DND-41 (cell line): ENCODE measurements around the gene MCCD1.
"Not testable (repeated sequence)": the region's sequence is repeated elsewhere in the genome, so short reads cannot be mapped to it uniquely, and the experiment has no call there.

Experiments used
- ATAC-seq: fragments of 200-7000 bp; cut with Tn5 transposase; 3 replicates; pipeline ENCODE4 v1.9.1; 2021; ENCODE audit warnings: low read depth; ENCODE audit not compliant: insufficient read depth
- DNase-seq: peaks from one replicate; pipeline ENCODE4 v3.0.0-alpha.2; 2020
- H2AFZ ChIP-seq: 2 replicates; pipeline ENCODE4 v1.6.0; 2012; ENCODE audit warnings: low read depth, low read length
- H3K27ac ChIP-seq: 2 replicates; pipeline ENCODE4 v1.5.1; 2012; ENCODE audit warnings: low read length, inconsistent platforms
- H3K27me3 ChIP-seq: fragments of 200-600 bp; sonication (generic); 2 replicates; pipeline ENCODE4 v1.6.0; 2012; ENCODE audit warnings: low read length, mild to moderate bottlenecking, inconsistent platforms; ENCODE audit not compliant: insufficient read depth, poor library complexity
- H3K36me3 ChIP-seq: 2 replicates; pipeline ENCODE4 v1.5.1; 2012; ENCODE audit warnings: low read length, inconsistent platforms; ENCODE audit not compliant: insufficient read depth
- H3K4me1 ChIP-seq: 2 replicates; pipeline ENCODE4 v1.5.1; 2012; ENCODE audit warnings: mild to moderate bottlenecking, low read length; ENCODE audit not compliant: insufficient read depth
- H3K4me2 ChIP-seq: 2 replicates; pipeline ENCODE4 v1.6.0; 2012; ENCODE audit warnings: mild to moderate bottlenecking, moderate library complexity, low read length, inconsistent platforms; ENCODE audit not compliant: insufficient read depth
- H3K4me3 ChIP-seq, 2 experiments: fragments of 200-600 bp in 1 of 2; shearing (Covaris generic) in 1 of 2; 2 replicates each; pipeline ENCODE4 v1.5.1; 2012 to 2016; ENCODE audit warnings: inconsistent platforms in 2 of 2, low read length in 2 of 2, mild to moderate bottlenecking in 2 of 2, low read depth in 1 of 2, moderate library complexity in 1 of 2
- H3K79me2 ChIP-seq: 2 replicates; pipeline ENCODE4 v1.6.0; 2012; ENCODE audit warnings: low read length, inconsistent platforms; ENCODE audit not compliant: insufficient read depth
- H3K9ac ChIP-seq: 2 replicates; pipeline ENCODE4 v1.6.0; 2012; ENCODE audit warnings: low read depth, mild to moderate bottlenecking, inconsistent platforms, low read length, moderate library complexity
- H3K9me3 ChIP-seq: 2 replicates; pipeline ENCODE4 v1.5.1; 2012; ENCODE audit warnings: low read length, moderate library complexity, mild to moderate bottlenecking, inconsistent platforms; ENCODE audit not compliant: insufficient read depth, severe bottlenecking
- H4K20me1 ChIP-seq: 2 replicates; pipeline ENCODE4 v1.6.0; 2012; ENCODE audit warnings: low read length; ENCODE audit not compliant: insufficient read depth
- EZH2 ChIP-seq: IDR thresholded peaks from 3 replicates; pipeline ENCODE4 v1.6.1; 2012; ENCODE audit warnings: borderline replicate concordance, low read depth, mild to moderate bottlenecking, moderate library complexity, low read length, inconsistent platforms; ENCODE audit not compliant: severe bottlenecking
- TF ChIP-seq, protein P1 (sequence below): IDR thresholded peaks from 2 replicates; pipeline ENCODE4 v1.5.1; 2012; ENCODE audit warnings: borderline replicate concordance, low read length, moderate library complexity, mild to moderate bottlenecking; ENCODE audit not compliant: poor library complexity, severe bottlenecking; ENCODE audit errors: extremely low read depth

The MCCD1 gene

GRCh38 chr6:31495580-31495979 is 33.2 kb upstream of the MCCD1 start:
- ATAC-seq: no peak

DNA sequence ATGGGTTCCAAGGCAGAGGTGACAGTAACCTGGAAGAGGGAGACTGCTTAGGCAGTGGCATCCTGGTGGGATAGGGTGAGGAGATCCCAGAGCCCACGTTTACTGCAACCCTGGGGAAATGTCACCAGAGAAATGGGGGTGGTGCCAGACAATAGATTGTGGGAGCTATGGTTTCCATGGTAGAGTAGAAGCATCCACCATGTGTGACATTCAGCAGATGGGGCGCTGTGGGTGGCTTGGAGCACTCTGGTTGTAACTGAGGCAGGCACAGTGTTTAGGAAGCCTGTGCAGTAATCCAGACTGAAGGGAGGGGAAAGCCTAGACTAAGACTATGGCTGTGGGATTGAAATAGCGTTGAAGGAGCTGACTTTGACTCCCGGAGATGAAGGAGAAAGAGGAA is 31.9 kb upstream of the MCCD1 start:
- not testable (repeated sequence) for H3K27me3 ChIP-seq, H2AFZ ChIP-seq, H3K36me3 ChIP-seq, H3K9me3 ChIP-seq, ATAC-seq, DNase-seq
- peak overlapping the region in 1 of 2 experiments; percentile 76; a peak in 2 of 4 replicates for H3K4me3 ChIP-seq
- H3K9ac ChIP-seq: peak overlapping the region; percentile 56
- H3K4me2 ChIP-seq: peak overlapping the region; percentile 94
- H3K4me1 ChIP-seq: peaks cover 64% of the 10 kb centered on the region
- peaks cover 31% of the 10 kb centered on the region for H4K20me1 ChIP-seq
- peaks cover 89% of the 10 kb centered on the region for H3K79me2 ChIP-seq
- peak overlapping the region; percentile 53; the same call in 1 of the 2 replicates for H3K27ac ChIP-seq

More at GRCh38 chr6:31495580-31495979, 33.2 kb upstream of the MCCD1 start:
- peak overlapping the region; percentile 89 for H3K9ac ChIP-seq
- peak overlapping the region; percentile 94 for H3K4me2 ChIP-seq
- DNase-seq: no peak
- no peaks in the 10 kb centered on the region for H3K27me3 ChIP-seq
- peaks cover 74% of the 10 kb centered on the region for H3K4me1 ChIP-seq
- peak overlapping the region; percentile 97; the same call in 1 of the 2 replicates for H2AFZ ChIP-seq
- H3K9me3 ChIP-seq: no peaks in the 10 kb centered on the region
- H3K79me2 ChIP-seq: peaks cover 86% of the 10 kb centered on the region
- H3K27ac ChIP-seq: peak overlapping the region; percentile 88
- H4K20me1 ChIP-seq: peaks cover 25% of the 10 kb centered on the region
- H3K4me3 ChIP-seq: peak overlapping the region; percentile 66 to 88; a peak in 3 of 4 replicates
- no peaks in the 10 kb centered on the region; the same call in 1 of the 2 replicates for H3K36me3 ChIP-seq
- TF ChIP-seq, protein P1, sequence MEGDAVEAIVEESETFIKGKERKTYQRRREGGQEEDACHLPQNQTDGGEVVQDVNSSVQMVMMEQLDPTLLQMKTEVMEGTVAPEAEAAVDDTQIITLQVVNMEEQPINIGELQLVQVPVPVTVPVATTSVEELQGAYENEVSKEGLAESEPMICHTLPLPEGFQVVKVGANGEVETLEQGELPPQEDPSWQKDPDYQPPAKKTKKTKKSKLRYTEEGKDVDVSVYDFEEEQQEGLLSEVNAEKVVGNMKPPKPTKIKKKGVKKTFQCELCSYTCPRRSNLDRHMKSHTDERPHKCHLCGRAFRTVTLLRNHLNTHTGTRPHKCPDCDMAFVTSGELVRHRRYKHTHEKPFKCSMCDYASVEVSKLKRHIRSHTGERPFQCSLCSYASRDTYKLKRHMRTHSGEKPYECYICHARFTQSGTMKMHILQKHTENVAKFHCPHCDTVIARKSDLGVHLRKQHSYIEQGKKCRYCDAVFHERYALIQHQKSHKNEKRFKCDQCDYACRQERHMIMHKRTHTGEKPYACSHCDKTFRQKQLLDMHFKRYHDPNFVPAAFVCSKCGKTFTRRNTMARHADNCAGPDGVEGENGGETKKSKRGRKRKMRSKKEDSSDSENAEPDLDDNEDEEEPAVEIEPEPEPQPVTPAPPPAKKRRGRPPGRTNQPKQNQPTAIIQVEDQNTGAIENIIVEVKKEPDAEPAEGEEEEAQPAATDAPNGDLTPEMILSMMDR: no peak
- no peak for TF ChIP-seq EZH2

DNA sequence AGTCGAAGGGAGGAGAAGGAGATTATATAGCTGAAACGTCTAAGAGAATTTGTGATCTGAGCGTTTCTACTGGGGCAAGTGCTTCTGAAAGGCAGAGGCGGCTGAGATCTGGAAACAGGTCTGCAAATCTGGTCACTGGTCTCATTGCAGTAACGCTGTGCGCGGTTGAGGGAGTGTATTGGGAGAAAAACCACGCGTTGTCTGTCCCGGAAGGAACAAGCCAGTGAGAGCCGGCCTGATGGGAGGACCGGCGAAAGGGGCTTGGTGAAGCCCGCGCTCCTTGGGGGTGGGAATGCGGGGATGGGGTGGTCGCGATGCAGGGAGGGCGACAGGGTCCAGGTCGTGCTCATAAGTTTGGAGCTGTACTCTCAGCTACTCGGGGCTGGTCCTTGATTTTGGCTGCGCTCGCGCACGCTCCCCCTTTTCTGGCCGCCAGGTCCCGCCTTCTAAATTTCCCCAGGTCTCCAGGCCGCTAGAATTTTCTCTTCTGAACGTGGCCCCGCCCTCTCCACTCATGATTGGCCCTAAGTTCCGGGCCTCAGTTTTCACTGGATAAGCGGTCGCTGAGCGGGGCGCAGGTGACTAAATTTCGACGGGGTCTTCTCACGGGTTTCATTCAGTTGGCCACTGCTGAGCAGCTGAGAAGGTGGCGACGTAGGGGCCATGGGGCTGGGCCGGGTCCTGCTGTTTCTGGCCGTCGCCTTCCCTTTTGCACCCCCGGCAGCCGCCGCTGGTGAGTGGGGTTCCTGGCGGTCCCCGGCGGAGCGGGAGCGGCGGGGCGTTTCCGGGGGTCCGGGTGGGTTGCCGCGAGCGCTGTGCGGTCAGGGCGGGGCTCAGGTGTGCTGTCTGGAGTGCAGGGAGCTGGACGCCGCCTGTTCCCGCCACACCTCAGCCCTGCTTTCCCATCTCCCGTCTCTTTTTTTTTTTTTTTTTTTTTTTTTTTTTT is 31.0 kb upstream of the MCCD1 start, which contains the start of gene MICB:
MICB (plus strand) TSS at position 615 of the 946 bp plus-strand sequence; CDS start at position 664, 49 bp downstream.
- H3K9ac ChIP-seq: peak within 1 kb of the TSS; percentile 56
- H3K79me2 ChIP-seq: peaks cover 90% of the 10 kb centered on the region
- H3K4me1 ChIP-seq: peaks cover 54% of the 10 kb centered on the region
- H3K9me3 ChIP-seq: no peaks in the 10 kb centered on the region
- DNase-seq: peak; percentile 87
- peak within 1 kb of the TSS; percentile 75 for H2AFZ ChIP-seq
- TF ChIP-seq, protein P1: no peak
- peaks cover 35% of the 10 kb centered on the region for H4K20me1 ChIP-seq
- H3K4me3 ChIP-seq: peak within 1 kb of the TSS; percentile 51 to 76
- H3K4me2 ChIP-seq: peak within 1 kb of the TSS; percentile 94
- H3K27me3 ChIP-seq: no peaks in the 10 kb centered on the region
- ATAC-seq: peak; percentile 74
- peak within 1 kb of the TSS; percentile 53 for H3K27ac ChIP-seq
- H3K36me3 ChIP-seq: no peaks in the 10 kb centered on the region; the same call in 1 of the 2 replicates

DNA sequence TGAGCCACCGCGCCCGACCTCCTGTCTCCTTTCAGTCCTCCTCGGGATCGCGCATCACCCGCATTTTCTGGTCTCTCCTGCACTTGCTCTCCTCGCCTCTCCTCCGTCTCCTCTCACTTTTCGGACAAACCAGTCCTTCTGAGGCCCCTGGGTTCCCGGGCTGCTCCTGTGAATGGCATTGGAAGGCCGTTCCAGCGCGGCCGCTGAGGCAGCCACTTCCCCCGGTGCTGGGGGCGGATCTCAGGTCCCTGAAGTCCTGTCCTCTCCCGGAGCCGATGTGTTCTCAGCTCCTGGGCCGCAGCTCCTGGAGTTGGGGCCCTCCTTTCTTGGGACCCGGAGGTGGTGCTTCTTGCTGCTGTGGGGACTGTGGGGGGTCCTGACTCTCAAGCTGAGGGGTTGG is 30.0 kb upstream of the MCCD1 start:
- no peak for ATAC-seq
- Histone ChIP-seq H3K27me3 (no peaks in the 10 kb centered on the region), H2AFZ (no peak overlapping the region), H3K9ac (peak overlapping the region; percentile 56), H3K79me2 (peaks cover 92% of the 10 kb centered on the region), H3K4me1 (peaks cover 45% of the 10 kb centered on the region), H3K36me3 (no peaks in the 10 kb centered on the region; the same call in 1 of the 2 replicates), H4K20me1 (peaks cover 41% of the 10 kb centered on the region), H3K27ac (no peak overlapping the region), H3K9me3 (no peaks in the 10 kb centered on the region), H3K4me2 (peak overlapping the region; percentile 94), H3K4me3 (peak overlapping the region; percentile 15 to 55; a peak in 3 of 4 replicates)
- DNase-seq: no peak
- TF ChIP-seq, protein P1: no peak

DNA sequence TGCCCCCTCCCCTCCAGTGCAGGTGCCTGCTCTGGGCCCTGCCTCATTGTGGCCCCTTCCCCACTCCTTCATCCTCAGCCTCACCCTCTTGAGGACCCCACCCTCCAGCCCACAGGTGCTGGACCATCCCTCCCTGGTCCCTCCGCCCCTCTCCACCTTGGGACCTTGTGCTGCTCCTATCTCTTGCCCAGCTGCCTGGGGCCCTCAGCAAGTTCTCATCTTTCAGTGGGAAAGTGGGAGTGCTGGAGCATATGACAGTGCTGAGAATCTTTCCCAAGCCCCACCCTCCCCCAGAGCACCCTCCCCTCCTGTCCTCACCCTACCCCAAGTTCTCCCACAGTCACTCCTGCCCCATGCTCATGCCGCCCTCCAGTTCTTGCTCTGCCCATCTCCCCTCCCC is 29.1 kb upstream of the MCCD1 start:
- not testable (repeated sequence) for ATAC-seq, H3K9me3 ChIP-seq, H3K27ac ChIP-seq, H3K27me3 ChIP-seq, H3K4me3 ChIP-seq, DNase-seq, H3K36me3 ChIP-seq, H2AFZ ChIP-seq
- peak overlapping the region; percentile 94; the same call in 1 of the 2 replicates for H3K4me2 ChIP-seq
- peaks cover 42% of the 10 kb centered on the region for H4K20me1 ChIP-seq
- peaks cover 44% of the 10 kb centered on the region for H3K4me1 ChIP-seq
- H3K9ac ChIP-seq: peak overlapping the region; percentile 56; the same call in 1 of the 2 replicates
- peaks cover 93% of the 10 kb centered on the region for H3K79me2 ChIP-seq
